ENCODE measurements around the gene EIF4E3.

Gene EIF4E3

GRCh38 chr3:71636482-71636881 lies 88.7 kb downstream of the EIF4E3 start:
- no peak for TF ChIP-seq GATA1 (IDR thresholded peaks at IDR 0.05; ENCODE audit: low read depth, low read length)
- TF ChIP-seq POLR2A (IDR thresholded peaks at IDR 0.05; ENCODE audit: low read length) = no peak
- DNase-seq = no peak

DNA sequence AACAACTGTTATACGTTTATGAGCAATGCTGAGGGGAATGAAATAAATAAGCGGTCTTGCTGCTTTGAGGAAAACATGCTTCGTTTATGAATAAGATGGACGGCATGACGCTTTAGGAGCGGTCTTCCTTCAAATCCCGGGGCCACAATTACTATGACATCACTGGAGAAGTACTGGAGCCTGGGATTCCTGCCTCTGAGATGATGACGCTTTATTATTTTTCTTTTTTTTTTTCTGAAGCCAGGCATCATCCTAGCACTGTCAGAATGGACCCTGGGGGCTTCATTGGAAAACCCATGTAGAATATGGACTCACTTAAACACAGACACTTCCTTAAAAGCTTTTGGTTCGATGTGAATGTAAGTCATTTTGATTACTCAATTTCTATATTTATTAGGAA lies 89.2 kb downstream of the EIF4E3 start:
- TF ChIP-seq POLR2A (IDR thresholded peaks at IDR 0.05; ENCODE audit: low read length) (no peak), GATA1 (IDR thresholded peaks at IDR 0.05; ENCODE audit: low read depth, low read length) (no peak)
- no peak for DNase-seq

- TF ChIP-seq GATA1 (IDR thresholded peaks at IDR 0.05; ENCODE audit: low read depth, low read length) (no peak), POLR2A (IDR thresholded peaks at IDR 0.05; ENCODE audit: low read length) (no peak)
- no peak for DNase-seq
These were observed 90.5 kb downstream of the EIF4E3 start for GRCh38 chr3:71634671-71635070.

DNA sequence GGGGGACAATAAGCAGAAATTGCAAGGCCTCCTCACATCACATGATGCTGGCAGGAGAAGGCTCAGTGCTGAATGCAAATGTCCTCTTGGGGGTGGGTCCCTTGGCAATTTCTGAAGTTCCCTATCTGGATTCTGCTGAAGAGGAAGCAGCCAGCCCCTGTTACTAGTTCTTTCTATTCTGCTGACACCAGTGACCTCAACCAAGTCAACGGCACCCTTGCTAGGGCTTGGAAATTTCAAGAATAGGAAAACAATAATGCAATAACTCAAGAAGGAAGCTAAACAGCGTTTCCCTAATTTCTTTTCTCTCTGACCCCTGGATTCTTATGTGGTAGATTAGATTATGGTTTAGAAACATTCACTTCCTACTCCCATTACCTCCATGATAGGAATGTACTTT lies 95.5 kb downstream of the EIF4E3 start:
- TF ChIP-seq POLR2A (IDR thresholded peaks at IDR 0.05; ENCODE audit: low read length) (no peak), GATA1 (IDR thresholded peaks at IDR 0.05; ENCODE audit: low read depth, low read length) (no peak)
- DNase-seq = no peak

- no peak for DNase-seq
- TF ChIP-seq POLR2A (IDR thresholded peaks at IDR 0.05; ENCODE audit: low read length) (no peak), GATA1 (IDR thresholded peaks at IDR 0.05; ENCODE audit: low read depth, low read length) (no peak)
These were observed 95.9 kb downstream of the EIF4E3 start for GRCh38 chr3:71629289-71629688.

DNA sequence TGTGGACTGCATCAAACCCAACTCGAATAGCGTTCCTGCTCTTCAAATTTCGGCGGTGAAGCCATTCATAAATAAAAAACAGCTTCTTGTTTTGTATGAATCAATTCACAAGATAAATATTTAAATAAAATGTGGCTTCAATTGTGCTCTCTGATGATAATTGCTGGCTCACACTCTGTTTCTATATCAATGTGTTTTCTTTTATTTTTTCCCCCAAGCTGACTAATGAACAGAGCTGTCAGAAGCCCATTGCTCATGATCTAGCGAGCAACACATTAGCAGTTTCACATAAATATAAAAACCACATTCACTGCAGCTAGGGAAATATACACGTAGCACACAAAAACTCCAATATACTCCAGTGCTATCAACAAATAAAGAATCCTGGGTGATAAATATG lies 96.7 kb downstream of the EIF4E3 start:
- no peak for DNase-seq
- TF ChIP-seq GATA1 (IDR thresholded peaks at IDR 0.05; ENCODE audit: low read depth, low read length) = no peak
- no peak for TF ChIP-seq POLR2A (IDR thresholded peaks at IDR 0.05; ENCODE audit: low read length)

DNA sequence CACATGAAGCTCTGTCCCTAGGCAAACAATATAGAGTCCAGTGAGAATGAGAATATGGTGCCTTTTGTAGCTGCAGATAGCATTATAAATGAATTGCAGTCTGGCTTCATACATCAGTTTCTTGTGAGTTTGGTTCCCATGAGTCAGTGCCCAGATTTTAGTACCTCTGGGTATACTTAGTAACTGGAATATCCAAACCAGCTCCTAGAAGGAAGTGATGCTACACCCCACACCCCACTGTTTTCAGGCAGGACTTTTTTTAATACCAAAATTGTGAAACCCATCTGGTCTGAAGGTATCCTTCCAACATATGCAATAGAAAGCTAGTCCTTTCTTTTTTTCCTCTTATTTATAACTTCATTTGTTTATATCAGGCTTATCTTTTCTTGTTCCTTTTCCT lies 99.5 kb downstream of the EIF4E3 start:
- TF ChIP-seq POLR2A (IDR thresholded peaks at IDR 0.05; ENCODE audit: low read length) (no peak), GATA1 (IDR thresholded peaks at IDR 0.05; ENCODE audit: low read depth, low read length) (no peak)
- no peak for DNase-seq

All from erythroblast (primary cell).